ENCODE measurements around the gene RGP1. TPM values are rescaled to one million over a fixed set of nuclear protein-coding genes. Genes with fewer than 3 reads are reported as not detected.
A peak's percentile ranks its signal among the peaks of the same experiment; 100 is the strongest.

Gene RGP1
- total RNA-seq, 1 experiment from 2014 or later = 13.8 TPM

- Histone ChIP-seq H3K4me1 (ENCODE audit: insufficient read depth, low read length) (peaks cover 30% of the 10 kb centered on the region), H2AFZ (ENCODE audit: low read length) (peak overlapping the region; percentile 84), H4K20me1 (ENCODE audit: low read length) (no peaks in the 10 kb centered on the region), H3K79me2 (ENCODE audit: low read length) (peaks cover 20% of the 10 kb centered on the region), H3K9me2 (replicated peaks; ENCODE audit: low read length) (no peaks in the 10 kb centered on the region), H3K36me3 (ENCODE audit: low read depth, low read length) (no peaks in the 10 kb centered on the region), H3F3A (ENCODE audit: low read length, unreplicated experiment) (no peaks in the 10 kb centered on the region), H3K9me3 (ENCODE audit: low read length) (no peaks in the 10 kb centered on the region), H3K4me2 (ENCODE audit: low read length) (peak overlapping the region; percentile 90), H3K4me3 (ENCODE audit: low read length) (peak overlapping the region; percentile 71), H3K27me3 (ENCODE audit: low read length) (no peaks in the 10 kb centered on the region), H3K27ac (ENCODE audit: low read length) (peak overlapping the region; percentile 79), H3K9ac (ENCODE audit: low read length) (peak overlapping the region; percentile 76)
- intact Hi-C loops (cut with micrococcal nuclease) = loop anchor here (1.0 kb wide), 1 partner anchor 15 kb away; no protein-coding TSS in a partner anchor
- peak; percentile 49 for ATAC-seq
- POLR2A ChIA-PET (ENCODE audit: unreplicated experiment) = interaction anchor here (0.6 kb wide), 2 partner anchors 17 to 19 kb away, joined by 4 to 26 read pairs; no protein-coding TSS in a partner anchor
- peak; percentile 61 for DNase-seq
- TF ChIP-seq CTCF (conservative IDR thresholded peaks at IDR 0.05; ENCODE audit: low read depth, low read length) (peak; percentile 68), EZH2phosphoT487 (IDR thresholded peaks at IDR 0.05; ENCODE audit: borderline replicate concordance, low read length) (no peak)
- CTCF ChIA-PET = interaction anchor here (0.6 kb wide), 1 partner anchor 22 kb away, joined by 3 read pairs; no protein-coding TSS in a partner anchor
- no TSS peak for BruUV-seq (replicated peaks)
Measured at GRCh38 chr9:35756275-35757225, 7.5 kb downstream of the RGP1 start.

- Histone ChIP-seq H2AFZ (ENCODE audit: low read length) (peak overlapping the region; percentile 84), H3F3A (ENCODE audit: low read length, unreplicated experiment) (no peaks in the 10 kb centered on the region), H3K4me2 (ENCODE audit: low read length) (peak overlapping the region; percentile 90), H3K9me3 (ENCODE audit: low read length) (no peaks in the 10 kb centered on the region), H3K9me2 (replicated peaks; ENCODE audit: low read length) (no peaks in the 10 kb centered on the region), H3K4me1 (ENCODE audit: insufficient read depth, low read length) (peaks cover 30% of the 10 kb centered on the region), H3K27me3 (ENCODE audit: low read length) (no peaks in the 10 kb centered on the region), H3K9ac (ENCODE audit: low read length) (peak overlapping the region; percentile 76), H3K79me2 (ENCODE audit: low read length) (peaks cover 20% of the 10 kb centered on the region), H3K4me3 (ENCODE audit: low read length) (peak overlapping the region; percentile 71), H4K20me1 (ENCODE audit: low read length) (no peaks in the 10 kb centered on the region), H3K36me3 (ENCODE audit: low read depth, low read length) (no peaks in the 10 kb centered on the region), H3K27ac (ENCODE audit: low read length) (peak overlapping the region; percentile 79)
- no TSS peak for BruUV-seq (replicated peaks)
- intact Hi-C loops (cut with micrococcal nuclease) = loop anchor here (1.0 kb wide), 1 partner anchor 14 kb away; no protein-coding TSS in a partner anchor
- ChIA-PET POLR2A (ENCODE audit: unreplicated experiment) (interaction anchor here (0.6 kb wide), 1 partner anchor 20 kb away, joined by 26 read pairs; no protein-coding TSS in a partner anchor), CTCF (interaction anchor here (0.6 kb wide), 1 partner anchor 21 kb away, joined by 3 read pairs; no protein-coding TSS in a partner anchor)
- TF ChIP-seq EZH2 (IDR thresholded peaks at IDR 0.05; ENCODE audit: low read length, unreplicated experiment) (no peak), CTCF (conservative IDR thresholded peaks at IDR 0.05; ENCODE audit: low read depth, low read length) (no peak), EZH2phosphoT487 (IDR thresholded peaks at IDR 0.05; ENCODE audit: borderline replicate concordance, low read length) (no peak)
- DNase-seq (peak; percentile 60), ATAC-seq (peak; percentile 59)
Measured at GRCh38 chr9:35757226-35757891, 8.3 kb downstream of the RGP1 start.

All from PC-3 (cell line).